IPS DF 4.7 (cell line): Measurements from ENCODE around the gene CDH22.

Source experiments
- DNase-seq: peaks from one replicate; pipeline ENCODE4 v3.0.0-alpha.2; 2013; ENCODE audit warnings: low spot score; ENCODE audit errors: extremely low read depth

Gene CDH22

DNA sequence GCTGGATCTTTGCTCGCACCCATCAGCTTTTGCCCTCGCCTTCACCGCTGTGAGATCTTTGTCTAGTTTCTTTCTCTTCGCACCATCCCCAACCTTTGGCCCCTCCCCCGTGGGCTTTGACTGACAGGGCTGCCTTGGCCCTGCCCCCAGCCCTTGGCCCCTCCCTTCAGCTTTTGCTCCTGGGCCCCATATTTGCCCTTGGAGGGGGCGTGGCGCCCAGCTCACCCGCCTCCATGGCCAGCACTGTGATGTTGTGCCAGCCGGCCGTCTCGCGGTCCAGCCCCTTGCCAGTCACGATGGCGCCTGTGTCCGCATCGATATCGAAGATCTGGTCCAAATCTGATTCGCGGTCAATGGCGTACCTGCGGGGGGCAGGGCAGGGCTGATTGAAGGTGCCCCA is 109.1 kb downstream of the CDH22 start:
- no peak for DNase-seq

DNA sequence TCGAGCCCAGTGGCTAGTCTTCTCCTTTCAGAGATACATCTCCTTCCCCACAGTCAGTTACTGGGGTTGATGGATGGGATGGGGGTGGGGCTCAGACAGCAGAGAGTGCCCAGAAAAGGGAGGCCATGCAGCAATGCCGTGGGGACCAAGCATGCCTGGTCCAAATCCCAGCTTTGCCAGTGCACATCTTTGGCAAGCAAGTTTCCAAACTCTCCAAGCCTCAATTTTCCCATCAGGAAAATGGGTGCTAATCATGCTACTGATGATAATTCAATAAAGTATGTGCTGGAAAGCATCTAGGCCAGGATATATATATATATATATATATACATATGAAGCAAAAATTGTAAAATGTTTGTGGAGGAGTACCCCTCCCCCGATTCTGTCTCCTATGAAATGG is 111.3 kb downstream of the CDH22 start:
- no peak for DNase-seq

DNA sequence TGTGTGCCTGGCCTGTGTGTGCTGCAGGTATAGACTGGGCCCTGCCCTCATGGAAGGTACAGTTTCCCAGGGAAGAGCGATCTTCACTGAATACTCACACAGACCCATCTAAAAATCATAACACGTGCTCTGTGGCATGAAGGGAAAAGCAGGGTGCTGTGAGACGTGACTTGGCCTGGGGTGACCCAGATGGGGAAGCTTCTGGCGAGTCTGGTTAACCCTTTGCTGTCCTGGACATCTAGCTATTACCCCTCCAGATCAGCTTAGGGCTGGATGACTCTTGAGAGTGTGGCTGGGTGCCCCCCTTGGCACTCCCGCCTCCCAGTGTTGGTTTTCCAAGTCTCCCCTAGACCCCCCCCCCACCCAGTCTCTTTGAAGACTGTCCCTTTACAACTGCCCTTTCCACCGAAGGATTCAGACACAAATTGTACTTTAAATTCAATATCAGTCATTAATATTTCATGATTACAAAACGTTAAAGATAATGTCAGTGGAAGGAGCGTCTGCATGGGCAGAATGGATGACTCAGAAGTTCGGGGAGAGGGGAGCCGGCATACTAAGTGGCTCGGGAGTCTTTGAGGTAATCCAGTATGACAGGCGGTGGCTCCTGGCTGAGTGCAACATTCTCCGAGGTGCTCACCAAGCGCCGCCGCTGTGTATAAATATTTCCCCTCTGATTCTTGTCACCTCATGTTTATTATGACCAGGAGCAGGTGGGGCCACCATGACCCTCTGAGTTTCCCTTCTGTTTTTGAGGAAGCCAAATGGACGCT is 112.8 kb downstream of the CDH22 start:
- no peak for DNase-seq

DNA sequence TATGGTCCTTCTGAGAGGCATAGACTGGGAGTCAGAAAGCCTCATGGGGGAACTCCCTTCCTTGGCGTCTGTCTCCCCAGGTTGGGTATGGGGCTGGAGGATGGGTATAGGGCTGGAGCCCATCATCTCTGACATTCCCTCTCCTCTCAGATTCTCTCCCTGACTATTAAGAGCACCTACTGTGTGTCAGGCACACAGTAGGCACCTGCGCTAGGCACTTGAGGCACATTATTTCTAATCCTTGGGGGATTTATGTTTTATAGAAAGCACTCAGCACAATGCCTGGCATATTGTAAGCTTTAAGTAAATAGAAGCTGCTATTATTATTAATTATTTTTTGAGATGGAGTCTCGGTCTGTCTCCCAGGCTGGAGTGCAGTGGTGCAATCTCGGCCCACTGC is 113.9 kb downstream of the CDH22 start:
- DNase-seq = no peak

DNA sequence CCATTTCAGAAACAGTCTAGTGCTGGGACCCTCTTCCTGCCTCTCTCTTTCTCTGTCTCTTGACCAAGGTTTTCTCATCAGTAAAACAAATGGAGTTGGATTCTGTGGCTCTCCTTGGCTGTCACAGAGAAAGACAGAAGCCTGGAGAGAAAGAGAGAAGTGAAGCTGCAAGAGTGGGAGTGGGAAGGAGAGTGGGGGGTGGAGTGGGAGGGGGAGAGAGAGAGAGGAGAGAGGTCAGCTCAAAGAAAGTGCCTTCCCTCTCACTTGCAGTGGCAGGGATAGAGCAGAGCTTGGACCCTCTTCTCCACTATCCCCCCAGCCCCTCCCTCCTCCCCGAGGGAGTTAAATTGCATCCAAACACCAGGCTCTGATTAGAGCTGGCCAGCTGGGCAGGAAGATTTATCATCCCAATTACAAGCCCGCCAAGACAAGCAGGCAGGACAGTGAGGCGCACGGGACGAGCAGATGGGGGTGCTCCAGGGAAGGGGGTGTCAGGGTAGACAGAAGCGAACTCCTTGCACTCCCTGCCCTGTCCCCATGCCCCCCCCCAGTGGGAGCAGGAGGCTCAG is 115.8 kb downstream of the CDH22 start:
- DNase-seq = no peak

DNA sequence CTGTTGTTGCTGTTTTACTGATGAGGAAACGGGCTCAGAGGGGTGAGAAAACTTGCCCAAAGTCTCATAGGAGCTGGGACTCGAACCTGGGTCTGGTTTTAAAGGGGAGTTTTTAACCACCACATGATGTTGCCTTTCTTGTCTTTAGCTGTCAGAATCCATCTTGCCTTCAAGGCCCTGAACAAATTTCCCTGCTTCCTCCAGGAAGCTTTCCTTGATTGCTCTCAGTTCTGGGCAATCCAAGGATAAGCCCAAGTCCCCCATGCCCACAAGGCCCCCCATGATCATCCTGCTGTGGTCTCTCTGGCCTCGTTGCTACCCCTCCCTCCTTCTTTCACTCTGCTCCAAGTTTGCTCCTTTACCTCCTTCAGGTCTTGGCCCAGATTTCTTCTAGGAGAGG is 116.7 kb downstream of the CDH22 start:
- no peak for DNase-seq

DNA sequence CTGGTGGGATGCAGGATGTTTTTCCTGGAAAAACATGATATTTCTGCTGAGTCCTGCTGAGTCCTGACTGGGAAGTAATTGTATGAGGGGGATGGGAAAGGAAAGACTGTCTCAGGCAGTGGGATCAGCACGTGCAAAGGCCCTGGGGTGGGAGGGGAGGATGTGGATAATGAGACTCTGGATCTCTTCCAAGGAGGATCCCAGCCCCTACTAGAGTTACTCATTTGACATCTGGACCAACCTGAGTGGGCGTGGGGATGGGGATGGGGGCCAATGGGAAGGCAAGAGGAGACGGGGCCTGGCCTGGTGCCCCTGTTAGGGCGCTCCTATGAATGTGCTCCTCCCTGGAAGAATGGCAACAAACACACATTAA is 117.1 kb downstream of the CDH22 start:
- no peak for DNase-seq

DNA sequence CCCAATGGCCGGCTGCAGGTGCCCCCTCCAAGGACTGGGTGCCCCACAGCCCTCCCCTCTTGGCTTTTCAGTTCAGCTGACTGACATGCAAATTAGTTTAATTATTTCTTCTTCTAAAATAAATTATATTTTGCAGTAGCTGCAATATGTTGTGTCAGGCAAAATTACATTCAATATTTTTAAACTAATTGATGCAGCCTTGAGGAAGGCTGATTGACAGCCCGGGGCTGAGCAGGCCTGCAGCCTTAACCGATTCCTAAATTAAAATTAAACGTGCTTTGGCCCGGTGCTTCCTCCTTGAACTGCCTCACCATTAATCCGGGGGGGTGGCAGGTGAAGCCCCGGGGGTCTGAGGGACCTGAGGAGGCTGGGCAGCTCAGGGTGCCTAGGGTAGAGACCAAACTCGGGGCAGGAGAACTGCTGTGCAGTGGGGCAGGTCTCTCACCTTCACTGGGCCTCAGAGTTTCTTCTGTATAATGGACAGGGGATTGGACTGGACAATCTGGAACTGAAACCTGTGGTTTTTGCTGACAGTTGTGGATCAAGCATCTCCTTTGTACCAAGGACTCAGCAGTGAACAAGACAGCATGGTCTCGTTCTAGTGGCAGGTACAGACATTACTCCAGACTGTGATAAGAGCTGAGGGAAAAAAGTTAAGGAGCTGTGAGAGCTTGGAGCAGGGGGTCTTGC is 117.7 kb downstream of the CDH22 start:
- DNase-seq = no peak

DNA sequence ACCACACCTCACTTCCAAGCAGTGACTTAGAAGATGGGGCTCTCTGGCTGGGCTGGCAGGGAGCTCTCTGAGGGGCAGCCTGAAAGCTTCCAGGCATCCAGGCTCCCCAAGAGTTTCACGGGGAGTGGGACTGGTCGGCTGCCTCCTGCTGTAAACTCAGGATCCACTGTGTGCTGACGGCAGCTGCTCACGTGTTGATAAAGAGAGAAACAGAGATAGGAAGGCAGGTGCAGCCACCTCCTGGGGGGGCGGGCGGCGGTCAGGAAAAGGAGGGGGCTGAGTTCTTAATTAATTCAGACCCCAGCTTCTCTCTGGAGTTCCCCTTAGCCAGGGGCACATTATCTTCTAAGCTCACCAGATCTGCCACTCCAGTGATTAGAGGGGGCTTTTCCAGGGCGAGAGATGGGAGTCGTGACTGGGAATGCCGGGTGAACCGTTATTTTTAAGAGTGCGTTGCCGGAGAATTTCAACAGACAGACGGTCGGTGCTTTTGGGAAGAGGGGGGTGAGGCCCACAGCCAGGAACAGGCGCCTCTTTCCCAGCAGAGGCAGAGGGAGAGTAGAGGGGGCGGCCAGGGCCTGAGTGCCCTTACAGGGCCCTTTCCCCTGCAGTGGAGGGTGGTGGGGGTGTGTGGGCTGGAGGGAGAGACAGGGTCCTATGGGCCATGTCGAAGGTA is 119.3 kb downstream of the CDH22 start:
- DNase-seq = no peak

DNA sequence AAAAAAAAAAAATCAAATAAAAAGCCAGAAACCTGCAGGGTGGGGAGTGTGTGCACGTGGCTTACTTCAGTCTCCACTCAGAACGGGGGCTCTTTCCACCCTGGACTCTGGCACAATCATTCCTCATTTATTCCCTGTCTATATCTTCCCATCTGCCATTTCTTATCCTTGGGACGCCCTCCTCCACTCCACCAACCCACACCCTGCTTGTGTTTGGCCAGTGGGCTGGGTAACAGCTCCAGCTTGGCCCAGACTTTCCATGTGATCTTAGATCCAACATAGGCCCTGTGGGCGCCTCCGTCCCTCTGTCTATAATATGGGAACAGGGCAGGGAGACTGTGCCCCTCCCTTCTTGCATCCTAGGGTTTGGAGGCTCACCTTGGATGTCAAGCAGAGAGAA is 122.1 kb downstream of the CDH22 start:
- no peak for DNase-seq

DNA sequence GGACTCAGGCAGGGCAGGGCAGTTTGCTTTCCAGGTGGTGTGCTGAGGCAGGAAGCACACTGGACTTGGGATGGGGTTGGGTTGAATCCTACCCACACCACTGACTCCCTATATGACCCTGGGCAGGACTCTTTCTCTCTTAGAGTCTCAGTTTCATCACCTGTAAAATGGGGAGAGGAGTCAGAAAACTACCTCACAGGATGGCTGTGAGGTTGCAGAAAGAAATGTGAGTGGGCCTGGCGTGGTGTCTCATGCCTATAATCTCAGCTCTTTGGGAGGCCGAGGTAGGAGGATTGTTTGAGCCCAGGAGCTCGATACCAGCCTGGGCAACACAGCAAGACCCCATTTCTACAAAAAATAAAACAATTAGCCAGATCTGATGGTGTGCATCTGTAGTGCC is 122.9 kb downstream of the CDH22 start:
- no peak for DNase-seq

DNA sequence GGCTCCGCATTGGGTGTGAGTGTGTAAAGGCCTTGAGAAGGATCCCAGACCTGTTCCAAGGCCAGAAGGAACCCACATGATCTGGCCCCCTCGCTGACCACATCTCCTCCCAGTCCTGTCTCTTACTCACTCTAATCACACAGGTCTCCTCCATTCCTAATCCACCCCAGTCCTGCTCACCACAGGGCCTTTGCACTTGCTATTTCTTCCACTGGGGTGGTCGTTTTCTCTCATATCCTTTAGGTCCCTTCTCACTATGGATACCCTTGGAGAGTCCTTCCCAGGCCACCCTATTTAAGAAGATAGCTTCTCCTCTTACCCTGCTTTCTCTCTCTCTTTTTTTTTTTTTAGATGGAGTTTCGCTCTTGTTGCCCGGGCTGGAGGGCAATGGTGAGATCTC is 124.5 kb downstream of the CDH22 start:
- DNase-seq = no peak

DNA sequence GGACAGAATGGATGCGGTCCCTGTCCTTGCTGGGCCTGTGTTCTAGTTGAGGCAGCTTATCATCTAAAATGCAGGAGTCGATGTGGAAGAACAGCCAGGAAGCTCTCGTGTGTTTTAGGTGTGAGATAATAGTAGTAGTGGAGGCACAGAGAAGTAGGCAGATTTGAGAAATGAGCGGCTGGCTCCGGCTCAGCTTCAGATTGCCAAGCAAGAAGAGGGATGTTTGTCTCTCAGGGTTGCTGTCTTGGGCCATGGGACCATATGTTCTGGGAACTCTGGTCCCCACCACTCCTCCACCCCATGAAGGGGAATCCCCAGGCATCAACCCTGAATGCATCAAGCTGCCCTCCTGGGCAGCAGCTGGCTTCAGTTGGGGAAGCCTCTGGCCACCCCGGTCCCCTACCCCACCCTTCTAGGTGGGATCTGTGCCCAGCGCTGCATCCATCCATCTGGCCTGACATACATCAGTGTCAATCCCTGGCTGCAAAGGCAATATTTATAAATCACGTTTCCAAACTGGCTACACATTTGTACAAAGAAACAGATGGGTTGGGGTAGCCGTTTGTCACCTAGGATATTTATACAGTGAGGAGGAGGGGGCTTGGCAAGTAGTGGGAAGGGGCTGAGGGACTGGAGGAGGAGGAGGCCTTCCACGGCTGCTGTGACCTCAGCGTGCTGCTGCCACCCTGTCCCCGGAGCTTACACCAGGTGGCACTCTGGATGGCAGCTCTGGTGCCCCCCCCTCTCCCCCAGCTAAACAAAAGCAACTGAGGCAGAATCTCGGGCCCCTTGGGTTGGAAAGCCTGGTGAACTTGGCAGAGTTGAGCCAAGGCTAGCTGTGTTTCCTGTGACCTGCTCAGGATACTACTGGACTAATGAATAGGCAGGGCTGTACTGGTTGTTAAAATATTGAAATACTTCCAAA is 125.8 kb downstream of the CDH22 start:
- no peak for DNase-seq

DNA sequence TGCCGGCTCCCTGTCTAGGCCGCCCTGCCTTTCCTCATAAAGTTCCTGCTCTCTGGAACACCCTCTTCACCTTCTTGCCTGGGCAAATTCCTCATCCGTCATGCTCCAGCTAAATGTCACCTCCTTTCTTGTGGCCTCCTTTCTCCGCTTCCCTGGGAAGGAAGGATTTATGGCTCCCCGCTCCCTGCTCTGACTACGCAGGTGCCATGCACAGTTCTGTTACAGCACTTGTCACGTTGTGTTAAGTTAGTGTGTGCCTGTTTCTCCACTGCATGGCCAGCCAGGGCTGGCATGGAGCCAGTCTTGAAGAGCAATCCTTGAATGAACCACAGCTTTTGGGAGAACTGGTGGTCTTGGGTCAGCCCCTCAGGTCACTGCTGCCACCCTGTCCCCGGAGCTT is 128.4 kb downstream of the CDH22 start:
- no peak for DNase-seq

DNA sequence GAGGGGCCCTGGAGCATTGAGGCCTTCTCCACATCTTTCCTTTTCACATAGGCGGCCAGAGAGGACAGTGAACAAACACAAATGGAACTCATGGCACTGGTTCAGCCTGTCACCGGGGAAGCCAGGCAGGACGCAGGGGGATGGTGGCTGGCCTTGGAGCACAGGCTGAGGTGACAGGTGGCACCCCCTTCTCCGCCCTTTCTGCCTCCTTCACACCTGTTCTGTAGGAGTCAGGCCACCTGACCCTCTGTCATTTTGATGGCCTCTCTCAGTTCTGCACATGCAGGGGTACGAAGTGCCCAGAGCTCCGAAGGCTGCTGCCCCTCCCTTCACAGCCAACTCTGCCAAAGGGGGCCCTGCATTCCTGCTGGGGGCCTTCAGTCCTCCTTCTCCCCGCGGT is 129.4 kb downstream of the CDH22 start:
- no peak for DNase-seq

DNA sequence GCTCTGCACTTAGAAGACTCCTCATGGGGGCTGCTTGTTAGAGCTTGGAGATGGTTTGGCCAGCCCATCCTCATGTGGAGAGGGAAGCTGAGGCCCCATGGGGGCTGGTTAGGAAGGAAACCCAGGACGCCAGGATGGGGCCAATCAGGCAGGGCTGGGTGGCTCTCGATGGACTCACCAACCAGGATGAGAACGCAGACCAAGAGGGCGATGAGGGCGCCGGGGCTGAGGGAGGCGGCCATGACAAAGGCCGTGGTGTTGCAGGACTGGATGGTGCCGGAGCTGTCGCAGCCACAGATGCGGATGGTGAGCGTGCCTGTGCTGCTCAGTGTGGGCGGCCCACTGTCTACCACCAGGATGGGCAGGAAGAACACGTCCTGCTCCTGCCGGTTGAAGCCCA is 130.5 kb downstream of the CDH22 start:
- DNase-seq = no peak

DNA sequence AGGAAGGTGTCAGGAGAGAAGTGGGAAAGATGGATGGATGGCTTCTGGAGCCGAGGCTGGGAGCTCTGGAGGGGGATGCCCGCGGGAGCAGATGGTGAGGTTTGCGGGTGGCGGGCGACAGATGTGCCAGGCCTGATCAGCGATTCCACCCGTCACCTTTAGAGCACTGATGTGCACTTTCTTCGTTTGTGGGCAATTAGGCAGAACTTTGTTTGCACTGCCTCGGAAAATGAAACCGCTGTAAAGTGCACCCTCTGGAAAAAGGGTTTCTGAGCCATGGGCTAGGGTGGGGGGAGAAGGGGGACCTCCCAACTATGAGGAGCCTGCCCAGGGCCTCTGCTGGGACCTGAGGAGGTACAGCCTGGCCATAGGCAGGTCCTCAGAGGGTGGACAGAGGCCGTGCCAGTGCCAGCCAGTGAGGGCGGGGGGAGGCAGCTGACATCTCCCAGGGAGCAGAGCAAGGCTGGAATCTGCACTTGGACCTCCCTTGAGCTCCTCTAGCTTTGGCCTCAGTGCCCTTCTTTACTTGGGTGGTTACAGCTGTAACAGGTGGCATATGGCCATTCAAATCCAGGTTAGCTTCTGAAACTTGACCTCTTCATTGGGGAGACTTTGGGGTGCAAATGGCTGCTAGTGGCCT is 131.4 kb downstream of the CDH22 start:
- no peak for DNase-seq

DNA sequence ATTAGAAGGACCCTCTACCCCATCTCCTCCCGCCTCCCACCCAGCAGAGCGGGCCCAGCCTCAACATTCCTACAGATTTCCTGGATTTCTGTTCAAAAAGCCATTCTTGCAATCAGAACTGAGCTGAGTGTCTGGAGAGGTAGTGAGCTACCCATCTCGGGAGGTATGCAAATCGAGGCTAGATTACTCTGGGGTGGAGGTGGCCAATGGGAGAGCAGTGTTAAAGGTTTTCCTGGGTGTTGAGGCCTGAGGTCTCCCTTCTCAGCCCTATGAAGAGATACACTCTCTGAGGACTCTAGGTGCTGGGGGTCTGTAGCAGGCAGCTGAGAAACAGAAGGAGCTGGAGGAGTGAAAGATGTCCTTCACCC is 133.2 kb downstream of the CDH22 start:
- DNase-seq = no peak

DNA sequence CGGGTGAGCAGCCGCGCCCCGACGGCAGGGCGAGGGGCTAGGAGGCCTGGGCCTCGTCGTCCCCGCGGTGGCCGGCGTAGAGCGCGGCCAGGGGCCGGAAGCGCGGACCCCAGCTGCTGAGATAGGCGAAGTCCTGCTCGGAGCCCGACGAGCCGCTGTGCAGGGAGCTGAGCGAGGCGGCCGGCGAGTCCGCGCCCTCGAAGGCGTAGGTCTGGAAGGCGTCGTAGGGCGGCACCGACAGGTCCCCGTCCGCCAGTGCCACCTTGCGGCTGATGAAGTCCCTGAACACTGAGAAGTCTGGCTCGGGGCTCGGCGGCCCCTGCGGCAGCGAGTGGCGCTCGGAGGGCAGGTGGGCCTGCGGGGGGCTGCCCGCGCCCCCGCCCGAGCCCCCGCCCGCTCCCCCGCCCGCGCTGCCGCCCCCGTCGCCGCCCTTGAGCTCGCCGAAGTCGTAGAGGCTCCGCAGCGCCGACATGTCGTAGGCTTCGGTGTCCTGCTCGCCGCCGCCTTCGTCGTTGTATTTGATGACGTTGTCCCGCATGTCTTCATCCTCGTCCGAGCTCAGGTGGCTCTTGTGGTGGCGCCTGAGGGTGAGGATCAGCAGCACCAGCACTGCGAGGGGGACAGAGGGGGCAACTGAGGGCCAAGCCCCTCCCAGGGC is 133.7 kb downstream of the CDH22 start:
- DNase-seq = no peak
